ENCODE measurements around the gene RARA.

Gene RARA

DNA sequence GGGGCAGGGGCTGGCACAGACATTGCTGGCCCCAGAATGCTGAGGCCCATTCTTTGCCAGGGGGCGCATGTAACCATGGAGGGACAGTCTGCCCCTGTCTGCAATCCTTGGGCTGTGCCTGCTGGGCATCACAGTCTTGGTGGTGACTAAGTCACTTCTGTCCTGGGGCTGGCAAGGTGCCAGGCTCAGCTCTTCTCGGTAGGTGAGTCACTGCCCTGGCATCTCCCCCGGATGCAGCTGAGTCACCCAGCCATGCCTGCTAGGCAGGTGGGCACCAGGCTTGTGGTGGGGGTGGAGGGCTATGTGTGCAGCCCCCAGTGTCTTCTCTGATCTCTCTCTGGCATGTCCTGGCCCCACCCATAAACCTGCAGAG, 5.6 kb downstream of the RARA start (continued):
- TF ChIP-seq, protein P1, sequence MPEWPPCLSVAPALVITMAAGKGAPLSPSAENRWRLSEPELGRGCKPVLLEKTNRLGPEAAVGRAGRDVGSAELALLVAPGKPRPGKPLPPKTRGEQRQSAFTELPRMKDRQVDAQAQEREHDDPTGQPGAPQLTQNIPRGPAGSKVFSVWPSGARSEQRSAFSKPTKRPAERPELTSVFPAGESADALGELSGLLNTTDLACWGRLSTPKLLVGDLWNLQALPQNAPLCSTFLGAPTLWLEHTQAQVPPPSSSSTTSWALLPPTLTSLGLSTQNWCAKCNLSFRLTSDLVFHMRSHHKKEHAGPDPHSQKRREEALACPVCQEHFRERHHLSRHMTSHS (tag by site-specific recombination; IDR thresholded peaks at IDR 0.05): no peak
- no peak for TF ChIP-seq ZNF239 (tag by site-specific recombination; IDR thresholded peaks at IDR 0.05)
- 0 out of 2 replicates have a peak, but pooled peaks have one; percentile 54 for TF ChIP-seq ZNF473 (tag by site-specific recombination; IDR thresholded peaks at IDR 0.05)
- TF ChIP-seq ZNF174 (tag by site-specific recombination; IDR thresholded peaks at IDR 0.05): no peak
- TF ChIP-seq KLF8 (tag by site-specific recombination; IDR thresholded peaks at IDR 0.05): peak; percentile 77
- peak; percentile 65 for TF ChIP-seq ZNF366 (tag by site-specific recombination; conservative IDR thresholded peaks at IDR 0.05)
- no peak for TF ChIP-seq ZNF211 (tag by site-specific recombination; IDR thresholded peaks at IDR 0.05; ENCODE audit: low read depth)
- TF ChIP-seq ZNF214 (tag by site-specific recombination; IDR thresholded peaks at IDR 0.05; ENCODE audit: borderline replicate concordance): no peak
- peak; percentile 79; the same call in 1 of the 2 replicates for TF ChIP-seq ZBTB7A (tag by site-specific recombination; IDR thresholded peaks at IDR 0.05; ENCODE audit: low read depth)
- TF ChIP-seq, protein P2, sequence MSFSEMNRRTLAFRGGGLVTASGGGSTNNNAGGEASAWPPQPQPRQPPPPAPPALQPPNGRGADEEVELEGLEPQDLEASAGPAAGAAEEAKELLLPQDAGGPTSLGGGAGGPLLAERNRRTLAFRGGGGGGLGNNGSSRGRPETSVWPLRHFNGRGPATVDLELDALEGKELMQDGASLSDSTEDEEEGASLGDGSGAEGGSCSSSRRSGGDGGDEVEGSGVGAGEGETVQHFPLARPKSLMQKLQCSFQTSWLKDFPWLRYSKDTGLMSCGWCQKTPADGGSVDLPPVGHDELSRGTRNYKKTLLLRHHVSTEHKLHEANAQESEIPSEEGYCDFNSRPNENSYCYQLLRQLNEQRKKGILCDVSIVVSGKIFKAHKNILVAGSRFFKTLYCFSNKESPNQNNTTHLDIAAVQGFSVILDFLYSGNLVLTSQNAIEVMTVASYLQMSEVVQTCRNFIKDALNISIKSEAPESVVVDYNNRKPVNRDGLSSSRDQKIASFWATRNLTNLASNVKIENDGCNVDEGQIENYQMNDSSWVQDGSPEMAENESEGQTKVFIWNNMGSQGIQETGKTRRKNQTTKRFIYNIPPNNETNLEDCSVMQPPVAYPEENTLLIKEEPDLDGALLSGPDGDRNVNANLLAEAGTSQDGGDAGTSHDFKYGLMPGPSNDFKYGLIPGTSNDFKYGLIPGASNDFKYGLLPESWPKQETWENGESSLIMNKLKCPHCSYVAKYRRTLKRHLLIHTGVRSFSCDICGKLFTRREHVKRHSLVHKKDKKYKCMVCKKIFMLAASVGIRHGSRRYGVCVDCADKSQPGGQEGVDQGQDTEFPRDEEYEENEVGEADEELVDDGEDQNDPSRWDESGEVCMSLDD (tag by site-specific recombination; IDR thresholded peaks at IDR 0.05): no peak; the same call in 1 of the 2 replicates
- no peak for TF ChIP-seq ZNF792 (tag by site-specific recombination; IDR thresholded peaks at IDR 0.05)
- TF ChIP-seq, protein P3, sequence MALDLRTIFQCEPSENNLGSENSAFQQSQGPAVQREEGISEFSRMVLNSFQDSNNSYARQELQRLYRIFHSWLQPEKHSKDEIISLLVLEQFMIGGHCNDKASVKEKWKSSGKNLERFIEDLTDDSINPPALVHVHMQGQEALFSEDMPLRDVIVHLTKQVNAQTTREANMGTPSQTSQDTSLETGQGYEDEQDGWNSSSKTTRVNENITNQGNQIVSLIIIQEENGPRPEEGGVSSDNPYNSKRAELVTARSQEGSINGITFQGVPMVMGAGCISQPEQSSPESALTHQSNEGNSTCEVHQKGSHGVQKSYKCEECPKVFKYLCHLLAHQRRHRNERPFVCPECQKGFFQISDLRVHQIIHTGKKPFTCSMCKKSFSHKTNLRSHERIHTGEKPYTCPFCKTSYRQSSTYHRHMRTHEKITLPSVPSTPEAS (tag by site-specific recombination; IDR thresholded peaks at IDR 0.05): peak; percentile 11; the same call in 1 of the 2 replicates
- peak; percentile 93 for TF ChIP-seq SP7 (tag by site-specific recombination; IDR thresholded peaks at IDR 0.05)
- no peak for TF ChIP-seq REPIN1 (tag by site-specific recombination; IDR thresholded peaks at IDR 0.05; ENCODE audit: low read depth)
- TF ChIP-seq, protein P4, sequence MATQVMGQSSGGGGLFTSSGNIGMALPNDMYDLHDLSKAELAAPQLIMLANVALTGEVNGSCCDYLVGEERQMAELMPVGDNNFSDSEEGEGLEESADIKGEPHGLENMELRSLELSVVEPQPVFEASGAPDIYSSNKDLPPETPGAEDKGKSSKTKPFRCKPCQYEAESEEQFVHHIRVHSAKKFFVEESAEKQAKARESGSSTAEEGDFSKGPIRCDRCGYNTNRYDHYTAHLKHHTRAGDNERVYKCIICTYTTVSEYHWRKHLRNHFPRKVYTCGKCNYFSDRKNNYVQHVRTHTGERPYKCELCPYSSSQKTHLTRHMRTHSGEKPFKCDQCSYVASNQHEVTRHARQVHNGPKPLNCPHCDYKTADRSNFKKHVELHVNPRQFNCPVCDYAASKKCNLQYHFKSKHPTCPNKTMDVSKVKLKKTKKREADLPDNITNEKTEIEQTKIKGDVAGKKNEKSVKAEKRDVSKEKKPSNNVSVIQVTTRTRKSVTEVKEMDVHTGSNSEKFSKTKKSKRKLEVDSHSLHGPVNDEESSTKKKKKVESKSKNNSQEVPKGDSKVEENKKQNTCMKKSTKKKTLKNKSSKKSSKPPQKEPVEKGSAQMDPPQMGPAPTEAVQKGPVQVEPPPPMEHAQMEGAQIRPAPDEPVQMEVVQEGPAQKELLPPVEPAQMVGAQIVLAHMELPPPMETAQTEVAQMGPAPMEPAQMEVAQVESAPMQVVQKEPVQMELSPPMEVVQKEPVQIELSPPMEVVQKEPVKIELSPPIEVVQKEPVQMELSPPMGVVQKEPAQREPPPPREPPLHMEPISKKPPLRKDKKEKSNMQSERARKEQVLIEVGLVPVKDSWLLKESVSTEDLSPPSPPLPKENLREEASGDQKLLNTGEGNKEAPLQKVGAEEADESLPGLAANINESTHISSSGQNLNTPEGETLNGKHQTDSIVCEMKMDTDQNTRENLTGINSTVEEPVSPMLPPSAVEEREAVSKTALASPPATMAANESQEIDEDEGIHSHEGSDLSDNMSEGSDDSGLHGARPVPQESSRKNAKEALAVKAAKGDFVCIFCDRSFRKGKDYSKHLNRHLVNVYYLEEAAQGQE (tag by site-specific recombination; IDR thresholded peaks at IDR 0.05): no peak
- peak; percentile 77 for TF ChIP-seq KLF16 (tag by site-specific recombination; IDR thresholded peaks at IDR 0.05)
- peak; percentile 71 for TF ChIP-seq ZBTB21 (tag by site-specific recombination; IDR thresholded peaks at IDR 0.05)
- no peak for TF ChIP-seq ZNF626 (tag by site-specific recombination; IDR thresholded peaks at IDR 0.05)
- TF ChIP-seq ZXDB (tag by site-specific recombination; IDR thresholded peaks at IDR 0.05): peak; percentile 44; the same call in 1 of the 2 replicates
- TF ChIP-seq ZNF768 (tag by site-specific recombination; IDR thresholded peaks at IDR 0.05): no peak
- TF ChIP-seq ZNF19 (tag by site-specific recombination; IDR thresholded peaks at IDR 0.05; ENCODE audit: low read depth): no peak
- no peak for TF ChIP-seq ZNF555 (tag by site-specific recombination; conservative IDR thresholded peaks at IDR 0.05)
- TF ChIP-seq, protein P5, sequence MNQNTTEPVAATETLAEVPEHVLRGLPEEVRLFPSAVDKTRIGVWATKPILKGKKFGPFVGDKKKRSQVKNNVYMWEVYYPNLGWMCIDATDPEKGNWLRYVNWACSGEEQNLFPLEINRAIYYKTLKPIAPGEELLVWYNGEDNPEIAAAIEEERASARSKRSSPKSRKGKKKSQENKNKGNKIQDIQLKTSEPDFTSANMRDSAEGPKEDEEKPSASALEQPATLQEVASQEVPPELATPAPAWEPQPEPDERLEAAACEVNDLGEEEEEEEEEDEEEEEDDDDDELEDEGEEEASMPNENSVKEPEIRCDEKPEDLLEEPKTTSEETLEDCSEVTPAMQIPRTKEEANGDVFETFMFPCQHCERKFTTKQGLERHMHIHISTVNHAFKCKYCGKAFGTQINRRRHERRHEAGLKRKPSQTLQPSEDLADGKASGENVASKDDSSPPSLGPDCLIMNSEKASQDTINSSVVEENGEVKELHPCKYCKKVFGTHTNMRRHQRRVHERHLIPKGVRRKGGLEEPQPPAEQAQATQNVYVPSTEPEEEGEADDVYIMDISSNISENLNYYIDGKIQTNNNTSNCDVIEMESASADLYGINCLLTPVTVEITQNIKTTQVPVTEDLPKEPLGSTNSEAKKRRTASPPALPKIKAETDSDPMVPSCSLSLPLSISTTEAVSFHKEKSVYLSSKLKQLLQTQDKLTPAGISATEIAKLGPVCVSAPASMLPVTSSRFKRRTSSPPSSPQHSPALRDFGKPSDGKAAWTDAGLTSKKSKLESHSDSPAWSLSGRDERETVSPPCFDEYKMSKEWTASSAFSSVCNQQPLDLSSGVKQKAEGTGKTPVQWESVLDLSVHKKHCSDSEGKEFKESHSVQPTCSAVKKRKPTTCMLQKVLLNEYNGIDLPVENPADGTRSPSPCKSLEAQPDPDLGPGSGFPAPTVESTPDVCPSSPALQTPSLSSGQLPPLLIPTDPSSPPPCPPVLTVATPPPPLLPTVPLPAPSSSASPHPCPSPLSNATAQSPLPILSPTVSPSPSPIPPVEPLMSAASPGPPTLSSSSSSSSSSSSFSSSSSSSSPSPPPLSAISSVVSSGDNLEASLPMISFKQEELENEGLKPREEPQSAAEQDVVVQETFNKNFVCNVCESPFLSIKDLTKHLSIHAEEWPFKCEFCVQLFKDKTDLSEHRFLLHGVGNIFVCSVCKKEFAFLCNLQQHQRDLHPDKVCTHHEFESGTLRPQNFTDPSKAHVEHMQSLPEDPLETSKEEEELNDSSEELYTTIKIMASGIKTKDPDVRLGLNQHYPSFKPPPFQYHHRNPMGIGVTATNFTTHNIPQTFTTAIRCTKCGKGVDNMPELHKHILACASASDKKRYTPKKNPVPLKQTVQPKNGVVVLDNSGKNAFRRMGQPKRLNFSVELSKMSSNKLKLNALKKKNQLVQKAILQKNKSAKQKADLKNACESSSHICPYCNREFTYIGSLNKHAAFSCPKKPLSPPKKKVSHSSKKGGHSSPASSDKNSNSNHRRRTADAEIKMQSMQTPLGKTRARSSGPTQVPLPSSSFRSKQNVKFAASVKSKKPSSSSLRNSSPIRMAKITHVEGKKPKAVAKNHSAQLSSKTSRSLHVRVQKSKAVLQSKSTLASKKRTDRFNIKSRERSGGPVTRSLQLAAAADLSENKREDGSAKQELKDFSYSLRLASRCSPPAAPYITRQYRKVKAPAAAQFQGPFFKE (tag by site-specific recombination; IDR thresholded peaks at IDR 0.05; ENCODE audit: borderline replicate concordance): no peak
- peak; percentile 82; the same call in 1 of the 2 replicates for TF ChIP-seq ZNF112 (tag by site-specific recombination; IDR thresholded peaks at IDR 0.05)
- no peak for TF ChIP-seq SETDB1 (IDR thresholded peaks at IDR 0.05; ENCODE audit: insufficient read length, low read length)
- no peak for TF ChIP-seq HOXD13 (CRISPR knock-in tag; IDR thresholded peaks at IDR 0.05; ENCODE audit: borderline replicate concordance)
- TF ChIP-seq ZNF132 (tag by site-specific recombination; IDR thresholded peaks at IDR 0.05; ENCODE audit: borderline replicate concordance): no peak
- peak; percentile 82 for TF ChIP-seq ZBTB17 (tag by site-specific recombination; IDR thresholded peaks at IDR 0.05)
